Stimulated activated naive CD8-positive, alpha-beta T cell treated with anti-CD3 and anti-CD28 coated beads, Interleukin-15, Interleukin-2, amounts not matched to agents 100 ng/mL and 50 ng/mL, for 24 hours (primary cell): ENCODE measurements around the gene SLC6A17.

Experiments
- H3K27ac Mint-ChIP-seq: one replicate; pipeline ENCODE4 v1.8.0; 2021; ENCODE audit warnings: mild to moderate bottlenecking, mixed read lengths
- H3K27me3 Mint-ChIP-seq: one replicate; pipeline ENCODE4 v1.8.0; 2021; ENCODE audit warnings: mixed read lengths
- H3K36me3 Mint-ChIP-seq: one replicate; pipeline ENCODE4 v1.8.0; 2021; ENCODE audit warnings: low read depth, mixed read lengths
- H3K4me1 Mint-ChIP-seq: one replicate; pipeline ENCODE4 v1.8.0; 2021; ENCODE audit warnings: low read depth, mixed read lengths
- H3K4me3 Mint-ChIP-seq: one replicate; pipeline ENCODE4 v1.8.0; 2021; ENCODE audit warnings: mild to moderate bottlenecking, mixed read lengths
- H3K9me3 Mint-ChIP-seq: one replicate; pipeline ENCODE4 v1.8.0; 2021; ENCODE audit warnings: mixed read lengths

SLC6A17 gene

DNA sequence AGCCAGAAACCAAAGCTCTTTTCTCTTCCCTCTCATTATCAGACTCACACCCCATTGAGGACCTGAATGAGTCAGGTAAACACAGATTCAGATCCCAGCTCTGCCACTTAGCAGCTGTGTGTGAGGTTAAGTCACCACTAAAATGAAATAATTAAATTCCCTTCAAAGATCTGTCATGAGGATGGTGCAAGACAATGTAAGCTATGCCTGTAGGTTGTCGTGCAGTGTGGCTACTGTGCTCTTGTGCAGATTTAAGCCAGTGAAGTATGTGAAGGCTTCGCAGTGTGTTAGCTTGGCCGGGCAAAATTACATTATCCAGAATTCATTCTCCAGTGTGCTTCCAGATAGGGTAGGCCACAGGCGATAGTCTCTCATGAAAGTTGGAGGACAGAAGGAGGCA, 24.5 kb upstream of the SLC6A17 start:
- Mint-ChIP-seq H3K4me3 (no peak overlapping the region), H3K27me3 (peaks cover 46% of the 10 kb centered on the region), H3K4me1 (no peaks in the 10 kb centered on the region), H3K36me3 (no peaks in the 10 kb centered on the region), H3K27ac (no peak overlapping the region), H3K9me3 (peaks cover 6% of the 10 kb centered on the region)

DNA sequence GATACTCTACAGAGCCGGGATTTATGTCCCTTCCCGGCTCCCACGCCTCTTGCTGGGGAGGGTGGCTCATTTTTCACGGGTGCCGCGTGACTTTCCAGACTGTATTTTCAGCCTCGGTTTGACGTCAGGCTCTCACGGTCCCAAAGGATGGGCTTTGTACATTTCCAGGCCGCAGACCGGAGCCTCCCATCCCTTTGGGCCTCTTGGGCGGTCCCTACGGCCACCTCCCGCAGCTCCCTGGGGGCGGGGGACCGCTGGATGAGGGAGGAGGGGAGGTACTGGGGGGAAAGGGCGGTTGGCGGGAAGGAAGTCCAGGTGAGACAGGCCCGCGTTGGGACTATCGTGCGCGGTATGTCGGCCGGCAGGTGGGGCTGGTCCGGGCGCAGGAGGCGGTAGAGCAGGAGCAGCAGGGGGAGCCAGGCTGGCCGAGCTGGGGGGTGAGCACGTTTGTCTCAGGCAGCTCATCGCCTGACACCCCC, 20.1 kb upstream of the SLC6A17 start:
- H3K4me1 Mint-ChIP-seq: no peaks in the 10 kb centered on the region
- H3K4me3 Mint-ChIP-seq: no peak overlapping the region
- no peak overlapping the region for H3K27ac Mint-ChIP-seq
- H3K9me3 Mint-ChIP-seq: no peaks in the 10 kb centered on the region
- peaks cover 47% of the 10 kb centered on the region for H3K27me3 Mint-ChIP-seq
- H3K36me3 Mint-ChIP-seq: no peaks in the 10 kb centered on the region

DNA sequence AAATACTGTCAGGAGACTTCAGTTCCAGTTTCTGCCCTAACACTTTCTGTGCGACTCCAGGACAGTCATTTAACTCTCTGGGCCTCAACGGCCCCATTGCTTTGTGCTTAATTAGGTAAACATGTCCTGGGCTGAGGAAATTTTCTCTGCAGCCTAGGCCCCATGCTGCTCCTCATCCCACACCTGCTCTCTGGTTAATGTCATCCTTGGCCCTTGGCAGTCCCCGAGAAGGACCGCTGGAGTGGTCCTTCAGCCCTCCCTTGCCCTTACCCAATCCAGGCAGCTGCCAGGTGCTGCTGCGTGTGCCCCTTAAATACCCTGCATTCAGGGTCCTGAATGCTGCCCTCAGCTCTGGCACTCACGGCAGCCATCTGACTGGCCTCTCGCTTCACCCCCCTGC, 19.3 kb upstream of the SLC6A17 start:
- no peaks in the 10 kb centered on the region for H3K36me3 Mint-ChIP-seq
- no peak overlapping the region for H3K4me3 Mint-ChIP-seq
- no peaks in the 10 kb centered on the region for H3K4me1 Mint-ChIP-seq
- peaks cover 43% of the 10 kb centered on the region for H3K27me3 Mint-ChIP-seq
- H3K9me3 Mint-ChIP-seq: no peaks in the 10 kb centered on the region
- H3K27ac Mint-ChIP-seq: no peak overlapping the region

DNA sequence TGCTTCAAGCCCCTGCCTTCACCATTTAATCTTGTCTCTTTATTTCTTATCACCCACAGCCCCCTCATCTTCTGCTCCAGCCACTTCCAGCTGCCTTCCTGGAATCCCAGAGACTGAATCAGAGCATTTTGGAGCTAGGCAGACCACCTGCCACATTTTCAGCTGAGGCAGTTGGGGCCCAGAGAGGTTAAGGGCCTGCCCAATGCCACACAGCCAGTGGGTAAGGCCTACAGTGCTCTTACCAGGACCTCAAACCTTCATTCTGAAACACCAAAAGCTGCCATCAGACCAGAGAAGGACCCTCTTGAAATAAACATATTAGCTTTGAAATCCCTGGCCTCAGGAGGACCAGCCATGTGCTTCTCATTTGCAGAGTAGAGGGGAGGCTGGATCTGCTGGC, 17.6 kb upstream of the SLC6A17 start:
- Mint-ChIP-seq H3K9me3 (no peaks in the 10 kb centered on the region), H3K27me3 (peaks cover 56% of the 10 kb centered on the region), H3K4me3 (no peak overlapping the region), H3K36me3 (no peaks in the 10 kb centered on the region), H3K27ac (no peak overlapping the region), H3K4me1 (peaks cover 8% of the 10 kb centered on the region)

DNA sequence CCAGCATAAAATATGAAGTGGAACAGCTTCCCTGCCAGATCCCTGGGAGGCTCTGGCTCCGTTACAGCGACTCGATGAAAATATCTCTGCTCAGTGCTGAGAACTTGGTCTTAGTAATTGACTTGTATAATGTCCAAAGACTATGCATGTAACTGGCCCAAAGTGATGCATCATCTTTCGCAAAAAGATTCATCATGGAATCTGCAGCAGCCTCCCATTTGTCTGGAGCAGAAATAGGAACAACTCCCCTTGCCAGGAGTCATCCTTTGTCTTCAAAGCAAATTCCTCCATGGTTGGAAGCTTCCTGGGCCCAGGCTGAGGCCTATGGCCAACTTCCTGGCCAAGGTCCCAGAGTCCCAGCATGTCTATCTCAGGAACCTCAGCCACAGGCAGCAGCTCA, 16.9 kb upstream of the SLC6A17 start:
- Mint-ChIP-seq H3K4me3 (no peak overlapping the region), H3K27ac (no peak overlapping the region), H3K4me1 (peaks cover 8% of the 10 kb centered on the region), H3K36me3 (no peaks in the 10 kb centered on the region), H3K27me3 (peaks cover 59% of the 10 kb centered on the region), H3K9me3 (no peaks in the 10 kb centered on the region)

DNA sequence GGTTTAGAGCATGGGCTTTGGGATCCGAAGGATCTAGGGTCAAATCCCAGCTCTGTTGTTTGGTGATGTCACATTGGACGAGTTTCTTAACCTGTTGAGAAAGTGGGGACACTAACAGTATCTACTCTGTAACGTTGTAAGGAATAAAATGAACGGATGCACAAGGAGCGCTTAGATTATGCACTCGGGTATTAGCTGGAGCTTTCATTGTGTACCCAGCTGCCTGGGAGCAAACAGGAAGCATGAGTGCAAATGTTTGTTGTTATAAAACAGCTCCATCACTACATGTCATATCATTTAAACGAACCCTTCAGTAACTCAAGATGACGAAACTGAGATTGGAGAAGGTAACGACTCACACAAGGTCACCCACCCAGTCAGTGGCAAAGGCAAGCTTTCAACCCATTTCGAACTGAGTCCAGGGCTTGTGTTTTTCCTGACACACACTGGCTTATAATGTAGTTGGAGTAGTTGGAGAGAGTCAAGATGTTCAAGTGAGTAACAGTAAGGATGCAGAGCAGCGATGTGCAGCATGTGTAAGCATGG, 16.2 kb upstream of the SLC6A17 start:
- Mint-ChIP-seq H3K4me1 (peaks cover 8% of the 10 kb centered on the region), H3K9me3 (no peaks in the 10 kb centered on the region), H3K27me3 (peaks cover 59% of the 10 kb centered on the region), H3K36me3 (no peaks in the 10 kb centered on the region), H3K27ac (no peak overlapping the region), H3K4me3 (no peak overlapping the region)

DNA sequence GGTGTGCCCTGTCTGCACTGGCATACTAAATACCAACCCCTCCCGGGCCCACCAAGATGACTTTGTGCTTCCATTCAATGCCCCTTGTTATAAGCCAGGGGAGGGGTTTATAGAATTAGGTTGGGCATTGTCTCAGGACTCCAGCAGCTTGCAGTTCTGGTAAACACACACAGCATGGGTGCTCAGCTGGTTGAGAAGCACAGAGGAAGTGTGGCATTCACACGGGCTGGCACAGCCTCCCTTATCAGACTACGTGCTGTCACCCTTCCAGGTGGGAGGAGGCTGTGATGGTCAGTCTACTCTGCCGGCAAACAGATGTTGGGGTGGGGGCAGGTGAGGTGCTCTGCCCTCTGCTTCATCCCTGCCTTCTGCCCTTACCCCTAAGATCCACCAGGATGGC, 15.0 kb upstream of the SLC6A17 start:
- peaks cover 8% of the 10 kb centered on the region for H3K4me1 Mint-ChIP-seq
- H3K4me3 Mint-ChIP-seq: no peak overlapping the region
- H3K27ac Mint-ChIP-seq: no peak overlapping the region
- no peaks in the 10 kb centered on the region for H3K36me3 Mint-ChIP-seq
- H3K9me3 Mint-ChIP-seq: no peaks in the 10 kb centered on the region
- peaks cover 59% of the 10 kb centered on the region for H3K27me3 Mint-ChIP-seq

DNA sequence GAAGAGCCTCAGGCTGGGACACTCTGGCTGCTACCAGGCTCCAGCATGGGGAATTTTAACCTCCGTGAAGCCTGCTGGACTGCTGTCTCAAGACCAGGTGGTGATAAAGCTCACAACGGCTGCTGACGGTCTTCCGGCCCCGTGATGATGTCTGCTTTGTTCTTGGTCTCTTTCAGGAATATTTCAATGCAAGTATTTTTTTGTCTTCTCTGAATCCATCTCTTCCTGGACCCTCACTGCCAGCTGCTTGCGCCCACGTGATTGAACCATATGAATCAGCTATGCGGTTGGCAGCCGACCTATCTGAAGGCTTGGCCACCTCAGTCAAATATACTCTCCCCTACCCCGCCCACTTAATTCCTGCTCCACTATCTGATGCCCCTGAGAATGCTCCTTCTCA, 14.6 kb upstream of the SLC6A17 start:
- Mint-ChIP-seq H3K4me3 (no peak overlapping the region), H3K27ac (no peak overlapping the region), H3K36me3 (no peaks in the 10 kb centered on the region), H3K4me1 (peaks cover 8% of the 10 kb centered on the region), H3K27me3 (peaks cover 59% of the 10 kb centered on the region), H3K9me3 (no peaks in the 10 kb centered on the region)

DNA sequence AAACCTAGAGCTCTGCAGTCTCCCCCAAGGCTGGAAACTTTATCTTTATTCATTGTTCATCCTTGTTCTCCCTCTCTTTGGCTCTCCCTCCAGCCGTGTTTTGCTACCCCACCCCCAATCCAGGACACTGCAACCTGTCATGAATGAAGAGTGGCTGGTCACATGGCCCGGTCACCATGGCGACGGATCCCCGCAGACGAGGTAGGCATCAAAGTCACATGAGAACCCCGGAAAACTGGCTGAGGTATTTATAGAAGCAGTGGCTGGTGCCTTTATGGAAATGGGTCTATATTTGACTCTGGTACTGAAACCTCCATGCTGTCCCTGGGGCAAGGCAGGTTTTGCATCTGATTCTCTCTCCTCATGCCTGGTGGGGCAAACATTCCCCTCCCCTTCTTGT, 13.4 kb upstream of the SLC6A17 start:
- H3K36me3 Mint-ChIP-seq: no peaks in the 10 kb centered on the region
- H3K9me3 Mint-ChIP-seq: no peaks in the 10 kb centered on the region
- peaks cover 61% of the 10 kb centered on the region for H3K27me3 Mint-ChIP-seq
- no peak overlapping the region for H3K27ac Mint-ChIP-seq
- H3K4me1 Mint-ChIP-seq: peaks cover 8% of the 10 kb centered on the region
- no peak overlapping the region for H3K4me3 Mint-ChIP-seq

DNA sequence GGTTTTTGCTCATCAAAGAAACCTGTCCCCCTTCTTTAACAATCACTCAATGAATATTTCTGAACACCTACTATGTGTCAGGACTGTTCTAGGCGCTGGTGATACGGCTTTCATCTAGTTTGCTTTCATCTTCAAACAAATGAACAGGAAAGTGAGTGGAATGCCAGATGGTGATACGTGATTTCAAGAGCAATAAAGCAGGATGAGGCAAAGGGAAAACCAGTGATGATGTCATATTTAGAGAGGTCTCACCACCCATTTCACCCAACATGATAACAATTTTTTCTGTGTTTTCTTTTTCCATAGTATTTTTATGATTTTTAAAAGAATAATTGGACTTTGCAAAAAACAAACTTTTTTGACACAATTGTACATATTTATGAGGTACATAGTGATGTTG, 11.3 kb upstream of the SLC6A17 start:
- no peak overlapping the region for H3K27ac Mint-ChIP-seq
- H3K27me3 Mint-ChIP-seq: peaks cover 64% of the 10 kb centered on the region
- no peak overlapping the region for H3K4me3 Mint-ChIP-seq
- peaks cover 8% of the 10 kb centered on the region for H3K4me1 Mint-ChIP-seq
- no peaks in the 10 kb centered on the region for H3K9me3 Mint-ChIP-seq
- H3K36me3 Mint-ChIP-seq: no peaks in the 10 kb centered on the region

DNA sequence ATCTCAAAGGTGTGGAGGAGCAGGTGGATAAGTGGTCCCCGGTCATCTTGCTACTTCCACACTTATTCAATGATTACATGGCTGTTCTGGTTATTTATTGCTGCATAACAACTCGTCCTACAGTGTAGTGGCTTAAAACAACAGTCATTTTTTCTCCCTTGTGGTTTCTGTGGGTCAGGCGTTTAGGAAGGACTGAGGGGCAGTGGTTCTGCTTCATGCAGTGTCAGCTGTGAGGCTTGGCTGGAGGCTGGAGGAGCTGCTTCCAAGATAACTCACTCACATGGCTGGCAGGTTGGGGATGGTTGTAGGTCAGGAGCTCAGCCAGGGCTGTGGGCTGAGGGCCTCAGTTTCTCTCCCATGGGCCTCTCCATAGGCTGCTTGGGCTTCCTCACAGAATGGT, 5.9 kb upstream of the SLC6A17 start:
- Mint-ChIP-seq H3K4me1 (no peaks in the 10 kb centered on the region), H3K9me3 (no peaks in the 10 kb centered on the region), H3K4me3 (no peak overlapping the region), H3K27me3 (peaks cover 36% of the 10 kb centered on the region), H3K27ac (no peak overlapping the region), H3K36me3 (no peaks in the 10 kb centered on the region)

DNA sequence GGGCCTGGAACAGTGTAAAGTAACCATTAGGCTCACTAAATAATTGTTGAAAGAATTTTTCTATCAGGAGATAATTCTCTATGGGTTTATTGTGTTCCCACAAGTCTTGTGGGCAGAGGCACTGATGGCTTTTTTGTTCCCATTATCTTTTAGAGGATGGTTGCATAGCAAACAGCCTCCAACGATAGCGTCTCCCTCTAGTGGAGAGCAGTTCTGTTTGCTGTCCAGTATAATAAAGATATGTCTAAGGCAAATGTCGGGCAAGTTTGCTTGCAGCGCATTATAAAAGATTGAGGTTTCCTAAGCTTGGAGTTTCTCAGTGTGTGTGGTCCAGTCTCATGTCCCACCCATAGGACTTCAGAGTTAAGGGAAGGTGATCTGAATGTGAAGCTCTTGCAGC, 1.3 kb upstream of the SLC6A17 start:
- Mint-ChIP-seq H3K9me3 (no peaks in the 10 kb centered on the region), H3K4me3 (no peak overlapping the region), H3K27me3 (peaks cover 28% of the 10 kb centered on the region), H3K27ac (no peak overlapping the region), H3K4me1 (peaks cover 7% of the 10 kb centered on the region), H3K36me3 (no peaks in the 10 kb centered on the region)

DNA sequence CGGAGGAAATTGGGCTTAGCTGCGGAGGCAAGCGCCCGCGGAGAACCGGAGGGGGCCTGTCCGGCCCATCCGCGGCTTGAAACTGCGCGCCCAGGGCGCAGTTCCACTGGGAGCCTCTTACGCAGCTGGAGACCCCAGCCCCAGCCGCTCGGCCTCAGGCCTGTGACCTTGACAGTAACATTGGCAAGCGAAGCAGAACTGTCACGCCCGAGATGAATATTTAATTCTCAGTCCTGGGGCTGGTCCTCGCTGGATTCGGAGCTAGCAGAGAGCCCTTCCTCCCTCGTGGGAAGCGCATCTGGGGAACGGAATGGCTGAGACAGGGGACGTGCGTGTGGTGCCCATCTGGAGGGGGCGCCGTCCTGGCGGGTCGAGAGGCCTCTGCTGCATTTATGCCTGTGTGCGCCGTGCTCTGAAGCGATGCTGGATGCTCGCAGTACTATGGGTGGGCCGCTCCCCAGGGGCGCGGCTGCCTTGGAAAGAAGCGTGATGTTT, 928 bp downstream of the SLC6A17 start:
- peaks cover 38% of the 10 kb centered on the region for H3K27me3 Mint-ChIP-seq
- H3K4me3 Mint-ChIP-seq: no peak overlapping the region
- no peak overlapping the region for H3K27ac Mint-ChIP-seq
- H3K36me3 Mint-ChIP-seq: no peaks in the 10 kb centered on the region
- peaks cover 7% of the 10 kb centered on the region for H3K4me1 Mint-ChIP-seq
- peaks cover 1% of the 10 kb centered on the region for H3K9me3 Mint-ChIP-seq

DNA sequence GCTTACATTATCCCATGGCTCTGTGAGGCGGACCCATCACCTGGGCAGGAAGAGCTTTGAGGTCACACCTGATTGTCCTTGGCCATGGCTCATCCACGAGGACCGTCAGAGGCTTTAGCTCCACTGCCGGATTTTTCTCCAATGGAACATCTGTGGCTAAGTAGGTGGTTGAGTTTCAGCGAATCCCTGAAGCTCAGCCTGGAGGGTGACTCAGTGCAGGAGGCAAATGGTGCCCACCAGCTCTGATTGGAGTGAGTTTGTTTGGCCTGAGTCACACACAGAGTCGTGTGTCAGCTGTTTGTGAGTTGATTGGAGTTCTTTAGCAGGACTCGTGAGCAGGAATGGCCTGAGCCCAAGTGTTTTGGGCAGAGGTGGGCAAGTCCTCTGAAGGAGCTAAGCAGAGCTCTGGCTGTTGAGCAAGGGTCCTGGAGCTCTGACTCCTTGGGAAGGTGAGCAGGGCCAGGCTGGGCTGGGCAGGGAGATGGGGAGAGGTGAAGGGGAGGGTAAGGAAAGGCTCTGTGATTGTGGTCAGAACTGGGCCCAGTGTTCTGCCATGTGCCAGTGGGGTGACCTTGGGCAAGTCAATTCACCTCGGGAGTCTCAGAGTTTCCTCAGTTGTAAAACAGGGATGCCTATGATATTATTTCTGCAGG, 2.0 kb downstream of the SLC6A17 start:
- Mint-ChIP-seq H3K27me3 (peaks cover 47% of the 10 kb centered on the region), H3K36me3 (no peaks in the 10 kb centered on the region), H3K4me1 (peaks cover 7% of the 10 kb centered on the region), H3K9me3 (peaks cover 5% of the 10 kb centered on the region), H3K4me3 (no peak overlapping the region), H3K27ac (no peak overlapping the region)

DNA sequence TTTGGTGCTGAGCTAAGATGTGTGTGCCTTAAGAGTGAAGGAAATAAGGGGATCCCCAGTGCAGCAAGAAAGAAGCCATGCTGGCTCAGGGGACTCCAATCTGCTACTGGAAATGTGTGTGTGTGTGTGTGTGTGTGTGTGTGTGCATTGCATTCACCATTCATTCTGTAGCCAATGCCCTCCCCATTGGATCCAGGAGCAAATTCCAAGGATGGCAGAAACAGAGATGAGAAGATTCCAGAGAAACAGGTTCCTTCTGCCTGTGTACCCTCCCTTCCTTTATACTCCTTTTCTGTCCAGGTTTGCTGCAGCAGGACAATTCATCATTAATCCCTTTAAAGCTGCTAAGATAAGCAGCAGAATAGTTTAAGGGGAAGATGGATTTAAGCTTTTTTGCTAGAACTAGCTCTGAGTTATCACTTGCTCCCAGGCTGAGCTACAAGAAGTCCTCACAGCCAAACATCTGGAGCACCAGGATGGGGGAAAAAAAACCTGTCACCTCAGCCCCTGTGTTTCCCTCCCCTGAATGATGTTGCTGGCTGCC, 3.2 kb downstream of the SLC6A17 start:
- Mint-ChIP-seq H3K27ac (no peak overlapping the region), H3K4me3 (no peak overlapping the region), H3K36me3 (no peaks in the 10 kb centered on the region), H3K4me1 (peaks cover 7% of the 10 kb centered on the region), H3K27me3 (peaks cover 55% of the 10 kb centered on the region), H3K9me3 (peaks cover 5% of the 10 kb centered on the region)
